Measurements from ENCODE around the gene CDYL. TPM values are rescaled to one million over a fixed set of nuclear protein-coding genes. Genes with fewer than 3 reads are reported as not detected.

CDYL gene
- polyA plus RNA-seq, 3 donors = 23.9 to 28.7 (median 26.7) TPM

GRCh38 chr6:4794140-4794707 is 18.0 kb downstream of the CDYL start:
- no peak for DNase-seq (ENCODE audit: extremely low read depth in 1 of 11, low read depth in 9 of 11, low spot score in 4 of 11)

- DNase-seq (ENCODE audit: extremely low read depth in 1 of 11, low read depth in 9 of 11, low spot score in 4 of 11) = no peak
Measured at GRCh38 chr6:4797587-4797986, 21.4 kb downstream of the CDYL start.

GRCh38 chr6:4799912-4800311 is 23.7 kb downstream of the CDYL start:
- DNase-seq (ENCODE audit: extremely low read depth in 1 of 11, low read depth in 9 of 11, low spot score in 4 of 11) = no peak

- no peak for DNase-seq (ENCODE audit: extremely low read depth in 1 of 11, low read depth in 9 of 11, low spot score in 4 of 11)
Measured at GRCh38 chr6:4800662-4801061, 24.5 kb downstream of the CDYL start.

- DNase-seq (ENCODE audit: extremely low read depth in 1 of 11, low read depth in 9 of 11, low spot score in 4 of 11) = no peak
Measured at GRCh38 chr6:4801491-4802110, 25.4 kb downstream of the CDYL start.

- no peak for DNase-seq (ENCODE audit: extremely low read depth in 1 of 11, low read depth in 9 of 11, low spot score in 4 of 11)
Measured at GRCh38 chr6:4802312-4802935, 26.2 kb downstream of the CDYL start.

- no peak for DNase-seq (ENCODE audit: extremely low read depth in 1 of 11, low read depth in 9 of 11, low spot score in 4 of 11)
Measured at GRCh38 chr6:4803343-4803744, 27.1 kb downstream of the CDYL start.

GRCh38 chr6:4804095-4804494 is 27.9 kb downstream of the CDYL start:
- no peak for DNase-seq (ENCODE audit: extremely low read depth in 1 of 11, low read depth in 9 of 11, low spot score in 4 of 11)

GRCh38 chr6:4805553-4806336 is 29.5 kb downstream of the CDYL start:
- peak in 9 of 11 donors; percentile 19 to 53 (median 32) for DNase-seq (ENCODE audit: extremely low read depth in 1 of 11, low read depth in 9 of 11, low spot score in 4 of 11)

GRCh38 chr6:4806337-4806725 is 30.1 kb downstream of the CDYL start:
- DNase-seq (ENCODE audit: extremely low read depth in 1 of 11, low read depth in 9 of 11, low spot score in 4 of 11) = peak in 2 of 11 donors; percentile 12 to 14

GRCh38 chr6:4806791-4807190 is 30.6 kb downstream of the CDYL start:
- no peak for DNase-seq (ENCODE audit: extremely low read depth in 1 of 11, low read depth in 9 of 11, low spot score in 4 of 11)

- no peak for DNase-seq (ENCODE audit: extremely low read depth in 1 of 11, low read depth in 9 of 11, low spot score in 4 of 11)
Measured at GRCh38 chr6:4808396-4808795, 32.2 kb downstream of the CDYL start.

- DNase-seq (ENCODE audit: extremely low read depth in 1 of 11, low read depth in 9 of 11, low spot score in 4 of 11) = no peak
Measured at GRCh38 chr6:4809999-4810918, 34.1 kb downstream of the CDYL start.

GRCh38 chr6:4812068-4812467 is 35.9 kb downstream of the CDYL start:
- DNase-seq (ENCODE audit: extremely low read depth in 1 of 11, low read depth in 9 of 11, low spot score in 4 of 11) = no peak

GRCh38 chr6:4813055-4813454 is 36.9 kb downstream of the CDYL start:
- DNase-seq (ENCODE audit: extremely low read depth in 1 of 11, low read depth in 9 of 11, low spot score in 4 of 11) = no peak

GRCh38 chr6:4814212-4814611 is 38.0 kb downstream of the CDYL start:
- no peak for DNase-seq (ENCODE audit: extremely low read depth in 1 of 11, low read depth in 9 of 11, low spot score in 4 of 11)

- DNase-seq (ENCODE audit: extremely low read depth in 1 of 11, low read depth in 9 of 11, low spot score in 4 of 11) = no peak
Measured at GRCh38 chr6:4814987-4815386, 38.8 kb downstream of the CDYL start.

GRCh38 chr6:4815584-4815983 is 39.4 kb downstream of the CDYL start:
- DNase-seq (ENCODE audit: extremely low read depth in 1 of 11, low read depth in 9 of 11, low spot score in 4 of 11) = no peak

- DNase-seq (ENCODE audit: extremely low read depth in 1 of 11, low read depth in 9 of 11, low spot score in 4 of 11) = no peak
Measured at GRCh38 chr6:4816904-4817303, 40.7 kb downstream of the CDYL start.

Measured in renal cortex interstitium (tissue), 11 donors.